Measurements from ENCODE around the gene RELT. TPM values are rescaled to one million over a fixed set of nuclear protein-coding genes. Genes with fewer than 3 reads are reported as not detected.
A peak's percentile ranks its signal among the peaks of the same experiment; 100 is the strongest.

The RELT gene
- total and polyA plus RNA-seq, 9 donors = 3.2 to 4.3 (median 3.7) TPM

DNA sequence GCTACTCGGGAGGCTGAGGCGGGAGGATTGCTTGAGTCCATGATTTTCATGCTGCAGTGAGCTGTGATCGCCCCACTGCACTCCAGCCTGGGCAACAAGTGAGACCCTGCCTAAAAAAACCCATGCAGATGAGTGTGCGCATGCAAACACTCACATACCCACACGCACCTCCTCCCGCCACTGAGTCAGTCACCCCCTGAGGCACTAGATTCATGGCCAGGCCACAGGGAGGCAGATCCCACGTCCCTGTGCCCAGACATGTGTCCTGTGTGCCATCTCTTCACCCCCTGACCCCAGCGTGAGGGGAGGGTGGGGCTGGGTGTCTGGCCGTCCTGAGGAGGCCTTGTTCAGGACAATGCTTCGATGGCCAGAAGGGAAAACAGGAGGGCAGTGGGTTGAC lies 15.5 kb downstream of the RELT start:
- no peaks in the 10 kb centered on the region for H3K9me3 ChIP-seq (replicated peaks; ENCODE audit: control insufficient read depth, low read depth, low read length)
- peaks cover 11% of the 10 kb centered on the region for H3K36me3 ChIP-seq (ENCODE audit: control insufficient read depth, insufficient read depth, low read length)
- peaks cover 37% of the 10 kb centered on the region for H3K4me1 ChIP-seq (ENCODE audit: control insufficient read depth, insufficient read depth, low read length)
- DNase-seq = no peak
- H3K27ac ChIP-seq (ENCODE audit: low read length) = no peak overlapping the region
- H3K27me3 ChIP-seq (ENCODE audit: control insufficient read depth, insufficient read depth, low read length) = no peaks in the 10 kb centered on the region
- WGBS (ENCODE audit: insufficient coverage) = 88% methylated on average over 5 of the region's 10 CpGs
- H3K4me3 ChIP-seq (ENCODE audit: low read length) = no peak overlapping the region

DNA sequence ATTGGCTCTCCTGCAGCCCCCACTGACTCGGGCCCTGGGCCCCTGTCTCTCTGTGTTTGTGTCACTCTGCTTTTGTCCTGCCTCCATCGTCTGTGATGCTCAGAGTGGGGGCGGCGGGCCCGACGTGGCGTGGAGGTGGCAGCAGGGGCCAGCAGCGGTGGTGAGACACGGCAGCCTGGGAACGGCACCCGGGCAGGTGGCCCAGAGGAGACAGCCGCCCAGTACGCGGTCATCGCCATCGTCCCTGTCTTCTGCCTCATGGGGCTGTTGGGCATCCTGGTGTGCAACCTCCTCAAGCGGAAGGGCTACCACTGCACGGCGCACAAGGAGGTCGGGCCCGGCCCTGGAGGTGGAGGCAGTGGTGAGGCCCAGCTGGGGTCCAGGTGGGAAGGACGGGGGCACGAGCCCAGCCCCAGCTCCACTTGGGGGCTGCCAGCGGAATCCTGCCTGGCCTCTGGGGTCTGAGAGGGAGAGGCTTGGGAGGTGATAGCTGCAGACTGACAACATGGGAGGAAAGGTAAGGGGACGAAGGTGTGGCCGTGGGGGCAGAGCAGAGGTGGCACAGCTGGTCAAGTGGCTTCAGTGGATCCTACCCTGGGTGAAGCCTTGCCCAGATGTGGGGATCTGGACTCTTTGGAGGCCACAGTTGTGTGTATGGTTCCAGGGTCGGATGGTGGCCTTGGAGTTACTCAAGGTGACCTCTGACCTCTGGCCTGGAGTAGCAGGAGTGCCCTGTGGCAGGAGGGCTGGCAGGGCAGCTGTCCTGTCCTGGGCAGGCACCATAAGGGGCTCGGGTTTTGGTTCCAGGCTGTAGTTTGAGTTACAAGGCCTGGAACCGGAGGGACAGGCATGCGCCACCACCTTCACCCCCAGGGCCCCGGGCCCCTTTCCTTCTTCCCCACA lies 16.2 kb downstream of the RELT start:
- no peak for DNase-seq
- peaks cover 11% of the 10 kb centered on the region for H3K36me3 ChIP-seq (ENCODE audit: control insufficient read depth, insufficient read depth, low read length)
- no peaks in the 10 kb centered on the region for H3K27me3 ChIP-seq (ENCODE audit: control insufficient read depth, insufficient read depth, low read length)
- H3K4me1 ChIP-seq (ENCODE audit: control insufficient read depth, insufficient read depth, low read length) = peaks cover 31% of the 10 kb centered on the region
- H3K9me3 ChIP-seq (replicated peaks; ENCODE audit: control insufficient read depth, low read depth, low read length) = no peaks in the 10 kb centered on the region
- WGBS (ENCODE audit: insufficient coverage) = 90% methylated on average over 29 of the region's 31 CpGs
- H3K4me3 ChIP-seq (ENCODE audit: low read length) = no peak overlapping the region
- H3K27ac ChIP-seq (ENCODE audit: low read length) = no peak overlapping the region

DNA sequence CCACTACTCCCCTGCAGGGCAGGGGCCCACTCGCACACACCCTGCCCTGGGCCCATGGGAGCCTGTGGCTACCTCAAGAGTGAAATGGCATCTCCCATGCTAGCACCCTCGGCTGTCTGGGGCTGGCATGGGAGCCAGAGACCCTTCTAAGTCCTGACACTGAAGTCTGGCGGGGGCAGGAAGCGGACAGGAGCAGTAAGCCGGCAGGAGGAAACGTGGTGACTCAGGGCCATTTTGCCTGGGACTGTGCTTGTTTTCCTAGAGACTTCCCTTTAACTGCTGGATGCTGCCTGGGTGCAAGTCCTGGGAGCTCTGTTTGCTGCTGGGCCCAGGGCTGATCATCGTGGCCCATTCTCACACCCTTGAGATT lies 16.8 kb downstream of the RELT start:
- H3K27ac ChIP-seq (ENCODE audit: low read length) = no peak overlapping the region
- DNase-seq = no peak
- H3K27me3 ChIP-seq (ENCODE audit: control insufficient read depth, insufficient read depth, low read length) = no peaks in the 10 kb centered on the region
- no peak overlapping the region for H3K4me3 ChIP-seq (ENCODE audit: low read length)
- WGBS (ENCODE audit: insufficient coverage) = 90% methylated on average over 7 of the region's 7 CpGs
- peaks cover 24% of the 10 kb centered on the region for H3K4me1 ChIP-seq (ENCODE audit: control insufficient read depth, insufficient read depth, low read length)
- peaks cover 11% of the 10 kb centered on the region for H3K36me3 ChIP-seq (ENCODE audit: control insufficient read depth, insufficient read depth, low read length)
- H3K9me3 ChIP-seq (replicated peaks; ENCODE audit: control insufficient read depth, low read depth, low read length) = no peaks in the 10 kb centered on the region

DNA sequence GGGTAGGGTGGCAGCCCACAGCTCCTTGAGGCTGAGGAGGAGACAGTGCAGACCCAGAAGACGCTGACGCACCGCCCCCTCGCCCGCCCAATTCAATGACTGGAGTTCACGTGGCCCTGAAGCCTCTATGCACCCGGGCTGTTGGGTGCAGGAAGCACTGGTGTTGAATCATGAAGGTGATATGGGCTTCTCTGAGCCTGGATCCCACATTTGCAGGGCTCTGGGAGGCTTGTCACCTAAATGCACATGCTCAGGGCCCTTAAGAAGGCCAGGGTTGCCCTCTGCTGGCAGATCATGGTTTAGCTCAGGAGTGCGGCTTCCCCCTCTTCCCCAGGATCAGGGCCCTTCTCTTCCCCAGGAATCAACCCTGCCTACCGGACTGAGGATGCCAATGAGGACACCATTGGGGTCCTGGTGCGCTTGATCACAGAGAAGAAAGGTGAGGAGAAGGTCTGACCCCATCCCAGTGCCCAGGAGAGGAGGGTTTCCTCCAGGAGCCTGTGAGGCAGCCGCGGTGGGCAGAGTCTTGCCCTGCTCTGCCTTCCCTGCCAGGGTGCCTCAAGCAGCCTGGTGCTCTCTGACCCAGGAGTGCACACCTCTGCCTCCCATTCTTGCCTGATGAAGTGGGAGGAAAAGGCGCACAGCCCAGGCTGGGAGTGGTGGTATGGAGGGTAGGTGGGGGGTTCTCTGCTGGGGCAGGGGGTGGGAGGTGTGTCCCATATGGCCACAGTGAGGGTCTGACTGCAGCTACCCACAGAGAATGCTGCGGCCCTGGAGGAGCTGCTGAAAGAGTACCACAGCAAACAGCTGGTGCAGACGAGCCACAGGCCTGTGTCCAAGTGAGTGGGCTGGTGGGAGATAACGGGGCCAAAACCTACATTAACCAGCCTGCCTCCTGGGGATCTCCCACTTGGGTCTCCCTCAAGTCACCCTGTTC lies 17.5 kb downstream of the RELT start:
- no peaks in the 10 kb centered on the region for H3K9me3 ChIP-seq (replicated peaks; ENCODE audit: control insufficient read depth, low read depth, low read length)
- H3K27me3 ChIP-seq (ENCODE audit: control insufficient read depth, insufficient read depth, low read length) = no peaks in the 10 kb centered on the region
- peaks cover 11% of the 10 kb centered on the region for H3K36me3 ChIP-seq (ENCODE audit: control insufficient read depth, insufficient read depth, low read length)
- H3K4me1 ChIP-seq (ENCODE audit: control insufficient read depth, insufficient read depth, low read length) = peaks cover 18% of the 10 kb centered on the region
- no peak overlapping the region for H3K4me3 ChIP-seq (ENCODE audit: low read length)
- 70% methylated on average over 12 of the region's 16 CpGs for WGBS (ENCODE audit: insufficient coverage)
- peak; percentile 80 for DNase-seq
- no peak overlapping the region for H3K27ac ChIP-seq (ENCODE audit: low read length)

DNA sequence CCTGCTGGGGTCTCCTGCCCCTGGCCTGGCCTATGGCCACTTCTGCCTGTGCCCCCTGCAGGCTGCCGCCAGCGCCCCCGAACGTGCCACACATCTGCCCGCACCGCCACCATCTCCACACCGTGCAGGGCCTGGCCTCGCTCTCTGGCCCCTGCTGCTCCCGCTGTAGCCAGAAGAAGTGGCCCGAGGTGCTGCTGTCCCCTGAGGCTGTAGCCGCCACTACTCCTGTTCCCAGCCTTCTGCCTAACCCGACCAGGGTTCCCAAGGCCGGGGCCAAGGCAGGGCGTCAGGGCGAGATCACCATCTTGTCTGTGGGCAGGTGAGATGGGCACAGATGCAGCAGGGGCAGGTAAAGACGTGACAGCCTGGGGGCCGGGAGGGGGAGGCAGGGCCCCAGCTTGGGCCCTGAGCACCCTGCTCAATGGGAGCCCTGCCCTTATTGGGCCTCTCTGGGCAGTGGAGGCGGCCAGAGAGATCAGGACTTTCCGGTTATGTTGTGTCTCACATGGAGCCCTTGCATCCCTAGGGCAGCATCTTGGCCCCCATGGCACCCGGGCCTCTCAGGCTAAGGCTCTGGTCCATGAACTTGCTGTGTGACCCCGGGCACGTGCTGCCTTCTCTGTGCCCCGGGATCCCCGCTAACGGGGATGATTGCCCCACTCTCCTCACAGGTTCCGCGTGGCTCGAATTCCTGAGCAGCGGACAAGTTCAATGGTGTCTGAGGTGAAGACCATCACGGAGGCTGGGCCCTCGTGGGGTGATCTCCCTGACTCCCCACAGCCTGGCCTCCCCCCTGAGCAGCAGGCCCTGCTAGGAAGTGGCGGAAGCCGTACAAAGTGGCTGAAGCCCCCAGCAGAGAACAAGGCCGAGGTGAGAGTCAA lies 18.5 kb downstream of the RELT start:
- 87% methylated on average over 30 of the region's 34 CpGs for WGBS (ENCODE audit: insufficient coverage)
- Histone ChIP-seq H3K27me3 (ENCODE audit: control insufficient read depth, insufficient read depth, low read length) (no peaks in the 10 kb centered on the region), H3K4me3 (ENCODE audit: low read length) (no peak overlapping the region), H3K9me3 (replicated peaks; ENCODE audit: control insufficient read depth, low read depth, low read length) (no peaks in the 10 kb centered on the region), H3K4me1 (ENCODE audit: control insufficient read depth, insufficient read depth, low read length) (peaks cover 16% of the 10 kb centered on the region), H3K27ac (ENCODE audit: low read length) (no peak overlapping the region), H3K36me3 (ENCODE audit: control insufficient read depth, insufficient read depth, low read length) (peaks cover 8% of the 10 kb centered on the region)
- no peak for DNase-seq

DNA sequence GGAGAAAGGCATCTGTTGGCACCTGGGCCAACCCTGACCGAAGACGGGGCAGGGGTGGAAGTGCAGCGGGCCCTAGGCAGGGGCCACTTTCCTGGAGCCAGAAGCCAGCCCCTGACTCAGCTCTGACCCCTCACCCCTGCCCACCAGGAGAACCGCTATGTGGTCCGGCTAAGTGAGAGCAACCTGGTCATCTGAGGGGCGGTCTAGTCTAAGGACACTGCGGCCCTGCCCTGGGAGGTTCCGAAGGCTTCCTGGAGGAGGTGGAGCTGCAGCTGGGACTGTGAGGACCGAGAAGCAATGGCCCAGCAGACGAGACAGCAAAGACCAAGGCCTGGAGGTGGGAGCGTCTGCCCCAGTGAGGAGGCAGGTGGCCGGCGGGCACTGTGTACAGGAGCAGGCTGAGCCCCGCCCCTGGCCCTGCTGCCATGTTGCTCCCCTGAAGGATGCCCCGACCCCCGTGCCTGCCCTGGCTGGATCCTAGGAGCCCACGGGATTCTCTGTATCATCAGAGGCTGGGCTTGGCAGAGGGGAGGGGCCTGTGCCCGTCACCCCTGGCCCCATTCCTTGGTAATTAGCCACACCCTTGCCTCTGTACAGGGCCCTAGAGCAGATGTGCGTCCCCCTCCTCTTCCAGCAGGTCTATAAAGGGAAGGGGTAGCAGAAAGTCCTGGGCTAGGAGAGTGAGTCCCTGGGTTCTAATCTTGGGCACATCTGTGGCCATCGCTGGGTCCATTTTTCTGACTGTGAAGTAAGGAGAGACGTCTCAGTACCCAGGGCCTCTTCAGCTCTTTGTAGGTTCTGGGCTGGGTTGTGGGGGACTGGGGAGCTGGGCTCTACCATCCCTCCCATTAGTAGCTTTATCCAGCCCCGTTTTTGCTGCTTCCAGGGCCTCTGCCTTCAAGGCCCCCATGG lies 19.4 kb downstream of the RELT start:
- DNase-seq = peak; percentile 8
- Histone ChIP-seq H3K27ac (ENCODE audit: low read length) (no peak overlapping the region), H3K4me1 (ENCODE audit: control insufficient read depth, insufficient read depth, low read length) (peaks cover 10% of the 10 kb centered on the region), H3K9me3 (replicated peaks; ENCODE audit: control insufficient read depth, low read depth, low read length) (no peaks in the 10 kb centered on the region), H3K27me3 (ENCODE audit: control insufficient read depth, insufficient read depth, low read length) (no peaks in the 10 kb centered on the region), H3K36me3 (ENCODE audit: control insufficient read depth, insufficient read depth, low read length) (peaks cover 8% of the 10 kb centered on the region), H3K4me3 (ENCODE audit: low read length) (no peak overlapping the region)
- 87% methylated on average over 15 of the region's 22 CpGs for WGBS (ENCODE audit: insufficient coverage)

DNA sequence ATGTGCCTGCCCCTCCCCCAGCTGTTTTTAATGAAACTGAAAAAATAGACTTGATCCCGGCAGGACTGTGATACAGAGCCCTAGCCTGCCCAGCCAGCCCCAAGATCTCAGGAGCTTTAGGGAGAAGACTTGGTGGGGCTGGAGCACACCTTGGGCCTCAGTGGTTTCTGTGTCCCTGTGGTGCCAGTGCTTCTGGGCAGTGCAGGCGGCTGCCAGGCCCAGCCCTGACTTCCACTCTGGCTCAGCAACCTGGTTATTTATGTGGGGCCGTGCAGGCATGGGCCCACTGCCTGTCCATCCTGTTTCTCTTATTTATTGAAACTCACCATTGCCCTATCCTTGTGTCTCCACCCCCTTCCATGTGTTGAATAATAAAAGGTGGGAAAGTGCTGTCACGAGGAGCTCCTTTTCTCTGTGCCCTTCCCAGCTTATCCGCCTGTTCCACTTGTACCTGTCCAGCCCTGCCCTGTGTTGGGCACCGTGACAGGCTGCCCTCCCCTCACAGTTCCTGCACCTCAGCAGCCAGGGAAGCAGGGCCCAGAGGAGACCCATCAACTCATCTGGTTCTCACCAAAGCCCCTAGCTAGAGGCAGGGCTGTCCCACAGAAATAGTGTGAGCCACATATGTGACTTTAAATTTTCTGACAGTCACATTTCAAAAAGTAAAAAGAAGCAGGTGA lies 20.2 kb downstream of the RELT start:
- DNase-seq = peak; percentile 8
- H3K4me1 ChIP-seq (ENCODE audit: control insufficient read depth, insufficient read depth, low read length) = peaks cover 9% of the 10 kb centered on the region
- WGBS (ENCODE audit: insufficient coverage) = 75% methylated on average over 4 of the region's 6 CpGs
- no peak overlapping the region for H3K4me3 ChIP-seq (ENCODE audit: low read length)
- H3K27ac ChIP-seq (ENCODE audit: low read length) = no peak overlapping the region
- no peaks in the 10 kb centered on the region for H3K27me3 ChIP-seq (ENCODE audit: control insufficient read depth, insufficient read depth, low read length)
- peaks cover 8% of the 10 kb centered on the region for H3K36me3 ChIP-seq (ENCODE audit: control insufficient read depth, insufficient read depth, low read length)
- H3K9me3 ChIP-seq (replicated peaks; ENCODE audit: control insufficient read depth, low read depth, low read length) = no peaks in the 10 kb centered on the region

DNA sequence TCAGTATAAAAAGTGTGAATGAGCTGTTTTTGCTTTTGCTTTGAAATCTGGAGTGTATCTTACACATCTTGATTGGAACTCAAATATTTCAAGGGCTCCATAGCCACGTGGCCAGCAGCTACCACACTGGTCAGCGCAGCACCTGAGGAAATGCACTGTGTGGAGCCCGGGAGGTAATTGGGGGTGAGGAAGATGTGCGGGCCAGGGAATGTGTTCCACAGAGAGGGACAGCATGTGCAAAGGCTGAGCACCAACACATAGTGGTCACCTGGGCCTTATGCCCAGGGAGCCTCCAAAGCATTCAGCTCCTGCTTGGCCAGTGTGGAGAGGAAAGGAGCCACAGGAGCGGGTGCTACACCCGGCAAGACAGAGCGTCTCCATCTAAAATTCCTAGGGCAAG lies 20.8 kb downstream of the RELT start:
- Histone ChIP-seq H3K27ac (ENCODE audit: low read length) (no peak overlapping the region), H3K4me3 (ENCODE audit: low read length) (no peak overlapping the region), H3K4me1 (ENCODE audit: control insufficient read depth, insufficient read depth, low read length) (peaks cover 9% of the 10 kb centered on the region), H3K27me3 (ENCODE audit: control insufficient read depth, insufficient read depth, low read length) (no peaks in the 10 kb centered on the region), H3K9me3 (replicated peaks; ENCODE audit: control insufficient read depth, low read depth, low read length) (no peaks in the 10 kb centered on the region), H3K36me3 (ENCODE audit: control insufficient read depth, insufficient read depth, low read length) (peaks cover 8% of the 10 kb centered on the region)
- peak; percentile 4 for DNase-seq
- WGBS (ENCODE audit: insufficient coverage) = 73% methylated on average over 4 of the region's 7 CpGs
